DMS 273 (cell line): ENCODE data around the gene ATG4C.
"Not testable (repeated sequence)": the region's sequence is repeated elsewhere in the genome, so short reads cannot be mapped to it uniquely, and the experiment has no call there.

Experiments used
- DNase-seq: peaks from one replicate; lab custom pipeline; 2025; ENCODE audit not compliant: unreplicated experiment; lab: John Stamatoyannopoulos, UW

Gene ATG4C, protein sequence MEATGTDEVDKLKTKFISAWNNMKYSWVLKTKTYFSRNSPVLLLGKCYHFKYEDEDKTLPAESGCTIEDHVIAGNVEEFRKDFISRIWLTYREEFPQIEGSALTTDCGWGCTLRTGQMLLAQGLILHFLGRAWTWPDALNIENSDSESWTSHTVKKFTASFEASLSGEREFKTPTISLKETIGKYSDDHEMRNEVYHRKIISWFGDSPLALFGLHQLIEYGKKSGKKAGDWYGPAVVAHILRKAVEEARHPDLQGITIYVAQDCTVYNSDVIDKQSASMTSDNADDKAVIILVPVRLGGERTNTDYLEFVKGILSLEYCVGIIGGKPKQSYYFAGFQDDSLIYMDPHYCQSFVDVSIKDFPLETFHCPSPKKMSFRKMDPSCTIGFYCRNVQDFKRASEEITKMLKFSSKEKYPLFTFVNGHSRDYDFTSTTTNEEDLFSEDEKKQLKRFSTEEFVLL

GRCh38 chr1:62783736-62784508 is at the start of gene ATG4C:
Gene ATG4C (plus strand): TSS chr1:62784132. CDS start chr1:62803787, 19,655 bp downstream.
- peak; percentile 98 for DNase-seq

DNA sequence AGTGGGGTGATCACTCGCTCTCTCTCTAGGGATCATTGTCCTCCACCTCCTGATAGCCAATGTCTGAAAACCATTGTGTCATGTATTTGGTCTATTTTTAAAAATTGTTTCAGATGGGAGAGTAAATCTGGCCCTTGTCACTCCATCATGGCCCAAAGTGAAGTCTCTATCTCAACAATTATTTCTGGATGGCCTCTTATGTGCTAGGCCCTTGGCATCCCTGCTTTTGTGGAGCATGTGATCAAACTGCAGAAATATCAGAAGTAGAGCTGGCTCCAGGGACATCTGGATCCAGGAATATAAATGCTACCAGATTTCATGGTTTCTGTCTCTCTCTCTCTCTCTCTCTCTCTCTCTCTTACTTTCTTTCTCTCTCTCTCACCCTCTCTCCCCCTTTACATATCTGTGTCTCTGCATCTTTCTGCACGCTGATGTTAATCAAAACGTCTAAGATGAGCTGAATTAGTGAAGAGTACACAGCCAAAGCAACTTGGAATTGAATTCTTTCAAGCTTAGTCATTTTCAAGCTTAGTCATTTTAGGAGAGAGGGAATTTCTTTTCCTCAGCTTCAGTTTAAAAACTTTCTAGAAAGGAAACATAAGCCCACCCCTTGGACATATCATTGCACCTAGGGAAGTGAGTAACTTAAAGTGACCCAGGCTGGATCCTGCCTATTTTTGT is 48.3 kb upstream of the ATG4C start:
- no peak for DNase-seq

GRCh38 chr1:62740701-62741100 is 43.2 kb upstream of the ATG4C start:
- not testable (repeated sequence) for DNase-seq

GRCh38 chr1:62744611-62745577 is 39.0 kb upstream of the ATG4C start:
- no peak for DNase-seq

- DNase-seq: peak; percentile 76
These were observed 37.7 kb upstream of the ATG4C start for GRCh38 chr1:62746086-62746808.

DNA sequence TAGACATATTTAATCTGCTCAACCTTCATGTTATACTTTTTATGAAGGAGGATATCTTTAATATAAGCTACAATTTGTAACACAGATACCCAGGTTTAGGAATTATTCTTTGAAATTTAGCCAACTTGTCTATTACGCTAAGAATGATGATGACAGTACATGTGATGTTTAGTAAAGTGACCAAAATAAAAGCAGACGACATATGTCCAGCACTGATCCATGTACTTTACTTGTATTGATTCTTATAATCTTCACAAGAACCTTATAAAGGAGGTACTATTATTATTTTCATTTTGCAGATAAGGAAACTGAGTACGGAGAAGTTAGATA is 37.2 kb upstream of the ATG4C start:
- no peak for DNase-seq

DNA sequence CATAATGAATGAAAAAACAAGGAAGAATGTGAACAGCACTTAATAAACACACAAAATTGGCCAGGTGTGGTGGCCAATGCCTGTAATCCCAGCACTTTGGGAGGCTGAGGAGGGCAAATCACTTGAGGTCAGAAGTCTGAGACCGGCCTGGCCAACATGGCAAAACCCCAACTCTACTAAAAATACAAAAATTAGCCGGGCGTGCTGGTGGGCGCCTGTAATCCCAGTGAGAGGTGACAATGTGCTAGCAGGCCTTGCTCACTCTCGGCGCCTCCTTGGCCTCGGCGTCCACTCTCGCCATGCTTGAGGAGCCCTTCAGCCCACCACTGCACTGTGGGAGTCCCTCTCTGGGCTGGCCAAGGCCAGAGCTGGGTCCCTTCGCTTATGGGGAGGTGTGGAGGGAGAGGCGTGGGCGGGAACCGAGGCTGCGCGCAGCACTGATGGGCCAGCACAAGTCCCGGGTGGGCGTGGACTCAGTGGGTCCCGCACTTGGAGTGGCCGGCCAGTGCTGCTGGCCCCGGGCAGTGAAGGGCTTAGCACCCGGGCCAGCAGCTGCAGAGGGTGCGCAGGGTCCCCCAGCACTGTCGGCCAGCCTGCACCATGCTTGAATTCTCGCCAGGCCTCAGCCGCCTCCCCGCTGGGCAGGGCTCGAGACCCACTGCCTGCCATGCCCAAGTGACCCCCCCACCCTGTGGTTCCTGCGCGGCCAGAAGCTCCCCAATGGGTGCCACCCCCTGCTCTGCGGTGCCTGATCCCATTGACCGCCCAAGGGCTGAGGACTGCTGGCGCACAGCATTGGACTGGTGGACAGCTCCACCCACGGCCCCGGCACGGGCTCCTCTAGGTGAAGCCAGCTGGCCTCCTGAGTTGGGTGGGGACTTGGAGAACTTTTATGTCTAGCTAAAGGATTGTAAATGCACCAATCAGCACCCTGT is 30.6 kb upstream of the ATG4C start:
- no peak for DNase-seq

- not testable (repeated sequence) for DNase-seq
These were observed 29.0 kb upstream of the ATG4C start for GRCh38 chr1:62754938-62755337.

- peak; percentile 25 for DNase-seq
These were observed 27.6 kb upstream of the ATG4C start for GRCh38 chr1:62756255-62756884.

GRCh38 chr1:62759232-62759875 is 24.6 kb upstream of the ATG4C start:
- DNase-seq: not testable (repeated sequence)

GRCh38 chr1:62760021-62760782 is 23.7 kb upstream of the ATG4C start:
- not testable (repeated sequence) for DNase-seq

GRCh38 chr1:62761223-62761870 is 22.6 kb upstream of the ATG4C start:
- not testable (repeated sequence) for DNase-seq

- DNase-seq: not testable (repeated sequence)
These were observed 21.9 kb upstream of the ATG4C start for GRCh38 chr1:62762027-62762426.

- DNase-seq: no peak
These were observed 18.0 kb upstream of the ATG4C start for GRCh38 chr1:62765981-62766380.

DNA sequence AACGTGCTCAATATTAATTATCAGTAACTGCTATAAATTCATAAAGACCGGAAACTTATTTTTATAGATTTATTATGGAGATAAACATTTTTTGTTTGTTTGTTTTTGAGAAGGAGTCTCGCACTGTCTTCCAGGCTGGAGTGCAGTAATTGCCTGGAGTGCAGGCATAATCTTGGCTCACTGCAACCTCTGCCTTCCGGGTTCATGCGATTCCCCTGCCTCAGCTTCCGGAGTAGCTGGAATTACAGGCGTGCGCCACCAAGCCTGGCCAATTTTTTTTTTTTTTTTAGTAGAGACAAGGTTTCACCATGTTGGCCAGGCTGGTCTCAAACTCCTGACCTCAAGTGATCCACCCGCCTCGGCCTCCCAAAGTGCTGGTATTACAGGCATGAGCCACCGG is 15.4 kb upstream of the ATG4C start:
- DNase-seq: not testable (repeated sequence)

DNA sequence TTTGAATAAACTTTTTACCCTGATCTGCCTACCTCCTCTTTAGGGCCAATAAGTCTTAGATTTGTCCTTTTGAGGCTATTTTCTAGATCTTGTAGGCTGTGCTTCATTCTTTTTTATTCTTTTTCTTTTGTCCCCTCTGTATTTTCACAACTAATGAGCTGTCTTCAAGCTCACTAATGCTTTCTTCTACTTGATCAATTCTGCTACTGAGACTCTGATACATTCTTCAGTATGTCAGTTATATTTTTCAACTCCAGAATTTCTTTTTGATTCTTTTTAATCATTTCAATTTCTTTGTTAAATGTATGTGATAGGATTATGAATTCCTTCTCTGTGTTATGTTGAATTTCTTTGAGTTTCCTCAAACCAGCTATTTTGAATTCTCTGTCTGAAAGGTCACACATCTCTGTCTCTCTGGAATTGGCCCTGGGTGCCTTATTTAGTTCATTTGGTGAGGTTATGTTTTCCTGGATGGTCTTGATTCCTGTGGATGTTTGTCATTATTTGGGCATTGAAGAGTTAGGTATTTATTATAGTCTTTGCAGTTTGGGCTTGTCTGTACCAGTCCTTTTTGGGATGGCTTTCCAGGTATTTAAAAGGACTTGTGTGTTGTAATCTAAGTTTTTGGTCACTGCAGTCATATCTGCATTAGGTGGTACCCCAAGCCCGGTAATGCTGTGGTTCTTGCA is 11.2 kb upstream of the ATG4C start:
- no peak for DNase-seq
